Measurements from ENCODE around the gene PTPRC.

PTPRC gene

DNA sequence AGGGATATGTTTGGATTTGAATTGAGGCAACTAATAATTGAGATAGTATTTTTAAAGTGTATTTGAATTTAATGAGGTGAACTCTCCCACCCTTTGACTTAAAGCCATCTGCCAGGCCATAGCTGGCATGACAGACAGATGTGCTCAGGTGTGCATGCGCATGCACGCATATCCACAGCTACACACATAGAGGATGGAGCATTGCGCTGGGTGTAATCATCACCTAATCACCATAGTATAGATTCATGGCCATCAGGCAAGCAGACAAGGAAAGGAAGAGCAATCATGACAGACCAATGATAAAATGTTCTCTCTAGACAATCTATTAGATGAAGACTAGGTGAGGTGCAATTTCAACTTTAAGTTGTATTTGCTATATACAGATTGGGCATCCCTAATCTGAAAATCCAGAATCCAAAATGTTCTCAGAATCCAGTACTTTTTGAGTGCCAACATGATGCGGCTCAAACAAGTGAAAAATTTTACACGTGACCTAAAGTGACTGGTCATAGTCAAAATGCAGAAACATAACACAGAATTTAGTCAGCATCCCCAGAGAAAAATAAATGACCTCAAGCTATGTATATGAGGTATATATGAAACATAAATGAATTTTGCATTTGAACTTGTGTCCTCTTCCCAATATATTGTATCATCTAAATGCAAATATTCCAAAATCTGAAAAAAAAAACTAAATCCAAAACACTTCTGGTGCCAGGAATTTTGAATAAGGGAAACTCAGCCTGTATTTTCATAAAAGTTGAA is 70.1 kb downstream of the PTPRC start:
- DNase-seq = no peak

GRCh38 chr1:198711837-198712236 is 73.0 kb downstream of the PTPRC start:
- no peak for DNase-seq

DNA sequence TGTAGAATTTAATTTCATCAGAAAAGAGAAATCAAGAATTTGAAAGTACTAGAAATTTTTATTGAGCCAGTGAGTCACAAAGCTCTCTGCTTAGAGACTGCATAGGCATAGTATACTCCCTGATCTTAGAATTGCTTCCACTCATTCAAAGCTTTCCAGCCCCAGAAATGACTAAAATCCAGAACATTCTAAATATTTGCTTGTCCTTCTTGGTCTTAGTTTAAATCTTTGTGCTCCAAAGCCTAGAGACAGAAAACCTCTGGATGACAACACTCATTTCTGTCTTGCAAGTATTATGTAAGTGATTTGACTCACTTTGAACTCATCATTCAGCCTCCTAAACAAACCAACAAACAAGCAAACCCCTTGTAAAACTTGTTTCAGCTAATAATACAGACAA is 74.2 kb downstream of the PTPRC start:
- no peak for DNase-seq

DNA sequence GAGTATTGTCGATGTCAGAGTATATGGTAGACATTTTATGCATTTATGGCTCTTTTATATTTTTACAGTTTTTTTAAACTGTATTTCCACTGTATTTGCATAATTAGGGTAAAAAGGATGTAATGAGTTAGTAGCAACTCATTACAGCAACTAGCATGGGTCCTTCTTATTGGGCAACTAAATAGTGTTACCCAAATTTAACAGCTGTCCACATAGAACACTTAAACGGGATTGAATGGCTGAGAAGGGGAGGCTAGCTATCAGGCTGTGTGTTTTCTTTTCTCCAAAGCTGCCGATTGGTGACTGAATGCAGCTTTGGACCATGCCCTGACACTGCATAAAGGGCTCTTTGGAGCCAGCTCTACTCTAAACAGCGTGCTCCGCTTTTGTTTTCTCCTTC is 75.4 kb downstream of the PTPRC start:
- DNase-seq = no peak

DNA sequence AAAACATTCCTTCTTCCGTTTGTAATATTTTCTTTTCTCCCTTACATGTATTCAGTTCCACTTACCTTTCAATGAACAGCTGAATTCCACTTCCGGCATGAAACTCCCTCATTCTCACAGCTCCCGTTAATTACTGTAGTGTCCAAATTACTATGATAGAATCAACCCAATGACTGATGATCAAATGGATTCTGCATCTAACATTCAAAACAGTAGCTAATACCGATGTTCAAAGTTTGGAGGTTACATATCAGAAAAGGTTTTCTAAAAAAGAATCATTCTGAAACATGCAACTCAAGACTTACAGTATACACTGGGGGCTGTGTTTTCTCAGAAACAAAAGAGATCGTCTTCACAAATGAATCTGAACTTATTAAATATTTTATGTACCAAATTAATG is 77.2 kb downstream of the PTPRC start:
- no peak for DNase-seq

DNA sequence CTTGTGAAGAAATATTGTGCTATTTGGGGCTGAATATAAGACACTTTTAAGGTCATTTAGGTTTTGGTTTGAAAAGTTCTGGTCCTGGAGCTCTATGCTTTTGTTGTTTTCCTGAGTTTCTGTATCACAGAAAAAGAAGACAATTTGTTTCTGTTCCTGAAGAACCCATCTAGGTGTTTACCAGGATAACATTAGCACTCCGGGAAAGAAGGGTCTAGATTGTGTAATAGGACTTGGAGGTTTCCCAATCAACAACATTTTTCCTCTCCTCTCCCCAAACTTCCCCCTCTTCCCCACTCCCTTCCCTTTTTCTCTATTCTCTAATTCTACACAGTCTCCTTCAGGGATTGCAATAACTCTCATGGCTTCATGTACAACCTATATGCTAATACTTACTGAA is 78.7 kb downstream of the PTPRC start:
- DNase-seq = no peak

GRCh38 chr1:198723127-198723526 is 84.3 kb downstream of the PTPRC start:
- no peak for DNase-seq

GRCh38 chr1:198725090-198725489 is 86.2 kb downstream of the PTPRC start:
- DNase-seq = no peak

DNA sequence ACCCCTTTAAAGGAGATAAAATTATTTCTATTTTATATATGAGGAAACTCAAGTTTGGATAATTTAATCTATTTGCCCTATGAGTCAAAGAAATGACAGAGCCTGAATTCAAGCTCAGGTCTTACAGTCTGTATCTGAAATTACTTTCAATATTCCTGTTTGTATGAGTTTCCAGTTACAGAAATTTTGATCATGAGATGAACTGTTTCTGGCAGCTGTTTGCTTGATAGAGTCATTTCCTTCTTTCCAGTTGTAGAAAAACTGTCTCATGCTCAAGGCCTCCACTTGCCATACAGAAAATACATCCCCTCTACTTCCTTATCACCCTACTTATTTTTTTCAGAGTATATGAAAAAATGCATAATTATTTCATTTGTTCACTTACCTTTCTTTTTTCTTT is 87.6 kb downstream of the PTPRC start:
- no peak for DNase-seq

GRCh38 chr1:198729195-198729863 is 90.5 kb downstream of the PTPRC start:
- no peak for DNase-seq

GRCh38 chr1:198730952-198731351 is 92.1 kb downstream of the PTPRC start:
- no peak for DNase-seq

- DNase-seq = no peak
Observed at GRCh38 chr1:198734323-198735008, 95.6 kb downstream of the PTPRC start.

DNA sequence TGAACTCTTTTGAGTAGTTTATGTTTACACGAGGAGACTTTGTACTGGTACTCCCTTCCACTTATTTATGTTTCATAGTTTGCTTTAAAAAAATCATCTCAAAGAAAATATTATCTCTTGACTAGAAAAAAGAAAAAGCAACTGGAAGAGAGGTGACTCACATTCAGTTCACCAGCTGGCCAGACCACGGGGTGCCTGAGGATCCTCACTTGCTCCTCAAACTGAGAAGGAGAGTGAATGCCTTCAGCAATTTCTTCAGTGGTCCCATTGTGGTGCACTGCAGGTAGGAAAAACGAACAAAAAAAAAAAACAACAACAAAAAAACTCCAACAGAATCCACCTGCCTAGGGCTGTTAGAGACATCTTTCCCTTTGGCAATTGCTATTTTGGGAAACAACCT is 102.9 kb downstream of the PTPRC start:
- DNase-seq = no peak

DNA sequence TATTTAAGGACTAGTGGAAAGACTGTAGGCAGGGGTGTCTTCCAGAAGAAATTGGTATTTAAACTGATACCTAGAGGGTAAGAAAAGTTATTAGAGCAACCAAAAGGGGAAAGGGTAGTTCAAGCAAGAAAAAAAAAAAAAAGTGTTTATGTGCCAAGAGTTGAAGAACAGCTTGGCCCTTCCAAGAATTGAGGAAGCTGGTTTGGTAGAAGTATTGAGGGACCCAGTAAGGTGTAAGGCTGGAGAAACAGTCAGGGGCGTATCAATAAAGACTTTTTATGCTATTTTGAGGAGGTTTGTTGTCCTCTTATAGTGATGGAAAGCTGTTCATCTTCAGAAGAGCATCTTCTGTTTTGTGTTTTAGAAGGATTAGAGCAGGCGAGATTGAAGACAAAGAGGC is 108.3 kb downstream of the PTPRC start:
- no peak for DNase-seq

GRCh38 chr1:198749279-198749678 is 110.4 kb downstream of the PTPRC start:
- no peak for DNase-seq

DNA sequence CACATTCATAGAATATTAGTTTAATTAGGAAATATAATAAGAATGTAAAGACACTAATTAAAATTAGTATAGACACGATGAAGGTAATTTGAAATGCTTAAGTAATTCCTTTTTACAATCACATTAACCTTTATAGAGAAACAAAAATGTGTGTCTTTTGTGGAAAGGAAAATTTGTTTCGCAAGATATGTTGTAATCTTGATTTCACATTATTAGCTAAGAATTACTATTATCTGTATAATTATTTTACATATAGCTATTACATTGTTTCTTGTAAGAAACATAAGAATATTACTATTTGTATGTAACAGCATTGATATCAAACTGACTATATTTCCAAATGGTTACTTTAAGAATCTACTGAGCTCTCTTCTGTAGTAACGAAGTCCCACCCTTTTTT is 111.2 kb downstream of the PTPRC start:
- no peak for DNase-seq

DNA sequence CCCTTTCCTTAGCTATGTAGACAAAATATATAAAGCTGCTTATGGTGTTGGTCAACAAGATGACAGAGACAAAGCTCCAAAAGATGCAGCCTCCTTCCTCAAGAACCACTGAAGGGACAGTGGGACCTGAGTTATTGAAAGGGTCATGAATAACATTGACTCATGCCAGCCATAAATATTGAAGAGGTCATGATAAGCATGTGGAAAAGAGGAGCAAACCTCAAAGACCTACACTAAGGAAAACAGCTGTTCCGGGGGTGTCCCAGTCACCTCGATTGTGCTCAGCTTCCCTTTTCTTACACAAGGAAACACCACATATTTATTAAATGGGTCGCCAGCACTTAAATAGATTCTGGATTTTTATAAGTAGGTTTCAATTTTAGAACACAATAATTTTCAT is 112.9 kb downstream of the PTPRC start:
- no peak for DNase-seq

DNA sequence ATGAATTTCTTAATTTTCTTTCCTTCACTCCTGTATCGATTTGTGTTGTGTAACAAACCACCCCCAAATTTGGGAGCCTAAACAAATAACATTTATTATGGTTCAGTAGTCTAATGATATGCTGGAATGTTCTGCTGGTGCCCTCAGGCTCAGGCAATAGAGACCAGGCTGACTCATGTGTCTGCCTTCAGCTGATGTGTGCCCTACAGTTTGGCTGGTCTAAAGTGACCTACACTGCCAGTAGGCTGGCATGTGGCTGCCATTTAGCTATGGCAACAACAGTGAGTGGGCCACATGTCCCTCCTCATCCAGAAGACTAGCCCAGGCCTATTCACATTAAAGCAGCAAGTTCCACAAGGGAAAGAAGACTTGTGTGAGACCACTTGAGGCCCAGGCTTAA is 115.8 kb downstream of the PTPRC start:
- DNase-seq = no peak

- DNase-seq = no peak
Observed at GRCh38 chr1:198755715-198756114, 116.9 kb downstream of the PTPRC start.

GRCh38 chr1:198756470-198756869 is 117.6 kb downstream of the PTPRC start:
- no peak for DNase-seq

- no peak for DNase-seq
Observed at GRCh38 chr1:198761859-198762616, 123.2 kb downstream of the PTPRC start.

DNA sequence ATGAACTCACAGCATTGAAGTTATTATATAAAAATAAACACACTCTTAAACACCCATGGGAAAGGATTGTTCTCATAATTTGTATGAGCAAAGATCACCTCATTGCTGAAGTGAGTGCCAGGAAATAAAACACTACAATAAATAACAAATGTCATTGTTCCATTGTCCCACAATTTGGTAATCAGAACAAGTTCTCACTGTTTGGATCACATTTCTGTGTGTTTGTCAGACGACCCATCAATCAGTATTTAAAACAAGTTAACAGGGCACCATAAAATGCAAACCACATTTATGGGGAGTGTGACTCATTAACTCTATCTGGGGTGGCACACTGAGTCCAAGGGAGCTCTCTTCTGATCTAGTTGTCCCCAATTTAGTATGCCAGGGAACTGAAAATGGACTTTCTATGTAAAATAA is 124.5 kb downstream of the PTPRC start:
- DNase-seq = no peak

DNA sequence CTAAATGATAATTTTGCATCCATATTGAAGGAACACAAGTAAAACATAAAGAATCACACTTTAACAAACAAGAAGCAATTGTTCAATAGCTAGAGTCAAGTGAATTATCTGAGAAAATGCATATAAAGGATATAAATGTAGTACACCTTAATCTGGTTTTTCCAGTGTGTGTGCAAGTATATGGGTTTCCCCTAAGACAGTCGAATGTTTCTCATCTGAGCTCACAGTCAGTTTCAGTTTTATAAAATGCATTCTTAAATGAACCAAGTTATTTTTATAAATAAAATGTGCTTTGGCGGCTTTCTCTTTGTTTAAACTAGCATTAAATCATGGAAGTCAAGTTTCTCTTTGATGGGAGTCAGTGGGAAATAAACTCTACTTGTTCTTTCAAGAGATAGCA is 125.9 kb downstream of the PTPRC start:
- DNase-seq = no peak

Data from NCI-H345 (cell line).